Testis (tissue), 2 donors: ENCODE results near the gene CRNKL1.

Experiments used
- CTCF ChIP-seq, 3 experiments: fragments of 450-650 bp in 2 of 3; fragments of 200-600 bp in 1 of 3; sonication (generic) in 1 of 3; IDR thresholded peaks; one replicate each; pipeline ENCODE4 v1.5.1; 2016 to 2019; ENCODE audit warnings: antibody characterized with exemption in 3 of 3, mild to moderate bottlenecking in 2 of 3, moderate library complexity in 1 of 3
- POLR2A ChIP-seq: fragments of 450-650 bp; IDR thresholded peaks from one replicate; pipeline ENCODE4 v1.6.1; 2017; ENCODE audit warnings: antibody characterized with exemption, mild to moderate bottlenecking, moderate library complexity

- TF ChIP-seq CTCF (IDR thresholded peaks at IDR 0.05) (no peak), POLR2A (no peak)
These were observed 33.9 kb downstream of the CRNKL1 start for GRCh38 chr20:20018366-20018765.
